ENCODE data around the gene CCNG1. TPM values are rescaled to one million over a fixed set of nuclear protein-coding genes. Genes with fewer than 3 reads are reported as not detected.
A peak's percentile ranks its signal among the peaks of the same experiment; 100 is the strongest.

The CCNG1 gene
- total and polyA plus RNA-seq, 9 of the 15 experiments (the other 6 are each of a cell fraction or from before 2014, with no cell fraction given), result 121 to 293 (median 245) TPM

- TF ChIP-seq, protein P1, sequence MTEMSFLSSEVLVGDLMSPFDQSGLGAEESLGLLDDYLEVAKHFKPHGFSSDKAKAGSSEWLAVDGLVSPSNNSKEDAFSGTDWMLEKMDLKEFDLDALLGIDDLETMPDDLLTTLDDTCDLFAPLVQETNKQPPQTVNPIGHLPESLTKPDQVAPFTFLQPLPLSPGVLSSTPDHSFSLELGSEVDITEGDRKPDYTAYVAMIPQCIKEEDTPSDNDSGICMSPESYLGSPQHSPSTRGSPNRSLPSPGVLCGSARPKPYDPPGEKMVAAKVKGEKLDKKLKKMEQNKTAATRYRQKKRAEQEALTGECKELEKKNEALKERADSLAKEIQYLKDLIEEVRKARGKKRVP (CRISPR knock-in tag; IDR thresholded peaks at IDR 0.05), result no peak
- TF ChIP-seq ILF3 (IDR thresholded peaks at IDR 0.05; ENCODE audit: borderline replicate concordance) (no peak), COPS2 (conservative IDR thresholded peaks at IDR 0.05) (no peak), ARID1B (IDR thresholded peaks at IDR 0.05) (no peak; the same call in 1 of the 2 replicates), RHOXF2B (CRISPR knock-in tag; conservative IDR thresholded peaks at IDR 0.05) (no peak), XRCC5 (IDR thresholded peaks at IDR 0.05; ENCODE audit: low read depth, low read length) (no peak), USF1 (CRISPR knock-in tag; IDR thresholded peaks at IDR 0.05) (no peak), HNRNPL (IDR thresholded peaks at IDR 0.05; ENCODE audit: low read depth, low read length) (no peak), FOS (IDR thresholded peaks at IDR 0.05; ENCODE audit: extremely low read depth, insufficient read length) (no peak), RFX7 (CRISPR knock-in tag; IDR thresholded peaks at IDR 0.05) (no peak), LCOR (CRISPR knock-in tag; IDR thresholded peaks at IDR 0.05) (no peak), PRPF4 (IDR thresholded peaks at IDR 0.05; ENCODE audit: insufficient read depth, low read depth, low read length, poor library complexity, severe bottlenecking) (no peak), NFIC (IDR thresholded peaks at IDR 0.05) (0 out of 2 replicates have a peak, but pooled peaks have one; percentile 6), ZNF57 (CRISPR knock-in tag; IDR thresholded peaks at IDR 0.05) (no peak), NFXL1 (CRISPR knock-in tag; IDR thresholded peaks at IDR 0.05) (no peak), PPARD (CRISPR knock-in tag; IDR thresholded peaks at IDR 0.05) (no peak)
- TF ChIP-seq, protein P2, sequence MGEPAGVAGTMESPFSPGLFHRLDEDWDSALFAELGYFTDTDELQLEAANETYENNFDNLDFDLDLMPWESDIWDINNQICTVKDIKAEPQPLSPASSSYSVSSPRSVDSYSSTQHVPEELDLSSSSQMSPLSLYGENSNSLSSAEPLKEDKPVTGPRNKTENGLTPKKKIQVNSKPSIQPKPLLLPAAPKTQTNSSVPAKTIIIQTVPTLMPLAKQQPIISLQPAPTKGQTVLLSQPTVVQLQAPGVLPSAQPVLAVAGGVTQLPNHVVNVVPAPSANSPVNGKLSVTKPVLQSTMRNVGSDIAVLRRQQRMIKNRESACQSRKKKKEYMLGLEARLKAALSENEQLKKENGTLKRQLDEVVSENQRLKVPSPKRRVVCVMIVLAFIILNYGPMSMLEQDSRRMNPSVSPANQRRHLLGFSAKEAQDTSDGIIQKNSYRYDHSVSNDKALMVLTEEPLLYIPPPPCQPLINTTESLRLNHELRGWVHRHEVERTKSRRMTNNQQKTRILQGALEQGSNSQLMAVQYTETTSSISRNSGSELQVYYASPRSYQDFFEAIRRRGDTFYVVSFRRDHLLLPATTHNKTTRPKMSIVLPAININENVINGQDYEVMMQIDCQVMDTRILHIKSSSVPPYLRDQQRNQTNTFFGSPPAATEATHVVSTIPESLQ (CRISPR knock-in tag; IDR thresholded peaks at IDR 0.05), result no peak
- TF ChIP-seq, protein P3, sequence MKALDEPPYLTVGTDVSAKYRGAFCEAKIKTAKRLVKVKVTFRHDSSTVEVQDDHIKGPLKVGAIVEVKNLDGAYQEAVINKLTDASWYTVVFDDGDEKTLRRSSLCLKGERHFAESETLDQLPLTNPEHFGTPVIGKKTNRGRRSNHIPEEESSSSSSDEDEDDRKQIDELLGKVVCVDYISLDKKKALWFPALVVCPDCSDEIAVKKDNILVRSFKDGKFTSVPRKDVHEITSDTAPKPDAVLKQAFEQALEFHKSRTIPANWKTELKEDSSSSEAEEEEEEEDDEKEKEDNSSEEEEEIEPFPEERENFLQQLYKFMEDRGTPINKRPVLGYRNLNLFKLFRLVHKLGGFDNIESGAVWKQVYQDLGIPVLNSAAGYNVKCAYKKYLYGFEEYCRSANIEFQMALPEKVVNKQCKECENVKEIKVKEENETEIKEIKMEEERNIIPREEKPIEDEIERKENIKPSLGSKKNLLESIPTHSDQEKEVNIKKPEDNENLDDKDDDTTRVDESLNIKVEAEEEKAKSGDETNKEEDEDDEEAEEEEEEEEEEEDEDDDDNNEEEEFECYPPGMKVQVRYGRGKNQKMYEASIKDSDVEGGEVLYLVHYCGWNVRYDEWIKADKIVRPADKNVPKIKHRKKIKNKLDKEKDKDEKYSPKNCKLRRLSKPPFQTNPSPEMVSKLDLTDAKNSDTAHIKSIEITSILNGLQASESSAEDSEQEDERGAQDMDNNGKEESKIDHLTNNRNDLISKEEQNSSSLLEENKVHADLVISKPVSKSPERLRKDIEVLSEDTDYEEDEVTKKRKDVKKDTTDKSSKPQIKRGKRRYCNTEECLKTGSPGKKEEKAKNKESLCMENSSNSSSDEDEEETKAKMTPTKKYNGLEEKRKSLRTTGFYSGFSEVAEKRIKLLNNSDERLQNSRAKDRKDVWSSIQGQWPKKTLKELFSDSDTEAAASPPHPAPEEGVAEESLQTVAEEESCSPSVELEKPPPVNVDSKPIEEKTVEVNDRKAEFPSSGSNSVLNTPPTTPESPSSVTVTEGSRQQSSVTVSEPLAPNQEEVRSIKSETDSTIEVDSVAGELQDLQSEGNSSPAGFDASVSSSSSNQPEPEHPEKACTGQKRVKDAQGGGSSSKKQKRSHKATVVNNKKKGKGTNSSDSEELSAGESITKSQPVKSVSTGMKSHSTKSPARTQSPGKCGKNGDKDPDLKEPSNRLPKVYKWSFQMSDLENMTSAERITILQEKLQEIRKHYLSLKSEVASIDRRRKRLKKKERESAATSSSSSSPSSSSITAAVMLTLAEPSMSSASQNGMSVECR (CRISPR knock-in tag; IDR thresholded peaks at IDR 0.05), result 0 out of 2 replicates have a peak, but pooled peaks have one; percentile 31
- TF ChIP-seq, protein P4, sequence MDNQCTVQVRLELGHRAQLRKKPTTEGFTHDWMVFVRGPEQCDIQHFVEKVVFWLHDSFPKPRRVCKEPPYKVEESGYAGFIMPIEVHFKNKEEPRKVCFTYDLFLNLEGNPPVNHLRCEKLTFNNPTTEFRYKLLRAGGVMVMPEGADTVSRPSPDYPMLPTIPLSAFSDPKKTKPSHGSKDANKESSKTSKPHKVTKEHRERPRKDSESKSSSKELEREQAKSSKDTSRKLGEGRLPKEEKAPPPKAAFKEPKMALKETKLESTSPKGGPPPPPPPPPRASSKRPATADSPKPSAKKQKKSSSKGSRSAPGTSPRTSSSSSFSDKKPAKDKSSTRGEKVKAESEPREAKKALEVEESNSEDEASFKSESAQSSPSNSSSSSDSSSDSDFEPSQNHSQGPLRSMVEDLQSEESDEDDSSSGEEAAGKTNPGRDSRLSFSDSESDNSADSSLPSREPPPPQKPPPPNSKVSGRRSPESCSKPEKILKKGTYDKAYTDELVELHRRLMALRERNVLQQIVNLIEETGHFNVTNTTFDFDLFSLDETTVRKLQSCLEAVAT (IDR thresholded peaks at IDR 0.05), result 0 out of 4 replicates have a peak, but pooled peaks of 1 of the 2 experiments have one; percentile 25
Measured at GRCh38 chr5:163433271-163433670, 4.1 kb upstream of the CCNG1 start (continued).
